Skeletal muscle tissue (tissue), 4 donors: Measurements from ENCODE around the gene NLK. TPM values are rescaled to one million over a fixed set of nuclear protein-coding genes. Genes with fewer than 3 reads are reported as not detected.
"Not testable (repeated sequence)": the region's sequence is repeated elsewhere in the genome, so short reads cannot be mapped to it uniquely, and the experiment has no call there.

ENCODE experiments used
- H3K27ac ChIP-seq: one replicate; pipeline ENCODE4 v1.7.0; 2013; ENCODE audit warnings: mild to moderate bottlenecking, low read depth, low read length, inconsistent platforms
- H3K27me3 ChIP-seq, 3 donors: one replicate each; pipeline ENCODE4 v1.7.0; 2013; ENCODE audit warnings: low read length in 3 of 3; ENCODE audit not compliant: control insufficient read depth in 3 of 3, insufficient read depth in 3 of 3
- H3K36me3 ChIP-seq, 3 donors: one replicate each; pipeline ENCODE4 v1.7.0; 2013; ENCODE audit warnings: low read length in 3 of 3; ENCODE audit not compliant: control insufficient read depth in 3 of 3, insufficient read depth in 3 of 3
- H3K4me1 ChIP-seq, 3 donors: one replicate each; pipeline ENCODE4 v1.7.0; 2013; ENCODE audit warnings: low read length in 3 of 3, mild to moderate bottlenecking in 3 of 3; ENCODE audit not compliant: control insufficient read depth in 3 of 3, insufficient read depth in 3 of 3
- H3K4me3 ChIP-seq, 3 donors: one replicate each; pipeline ENCODE4 v1.7.0; 2013; ENCODE audit warnings: low read length in 3 of 3
- H3K9ac ChIP-seq, 3 donors: one replicate each; pipeline ENCODE4 v1.7.0; 2013; ENCODE audit warnings: low read length in 3 of 3, mild to moderate bottlenecking in 3 of 3, moderate library complexity in 2 of 3, low read depth in 1 of 3
- H3K9me3 ChIP-seq, 3 donors: one replicate each; pipeline ENCODE4 v1.7.0; 2013; ENCODE audit warnings: low read length in 3 of 3; ENCODE audit not compliant: control insufficient read depth in 3 of 3
- total RNA-seq: library from RNA; depleted of rRNA; stranded (reverse); fragments of >200 nt; gene quantifications from one replicate; pipeline ENCODE4 v1.2.3, GENCODE V29; 2014
- donor health status: Osteomylitis.

Gene NLK
- total RNA-seq, 1 donor from 2014 or later = 14.6 TPM

DNA sequence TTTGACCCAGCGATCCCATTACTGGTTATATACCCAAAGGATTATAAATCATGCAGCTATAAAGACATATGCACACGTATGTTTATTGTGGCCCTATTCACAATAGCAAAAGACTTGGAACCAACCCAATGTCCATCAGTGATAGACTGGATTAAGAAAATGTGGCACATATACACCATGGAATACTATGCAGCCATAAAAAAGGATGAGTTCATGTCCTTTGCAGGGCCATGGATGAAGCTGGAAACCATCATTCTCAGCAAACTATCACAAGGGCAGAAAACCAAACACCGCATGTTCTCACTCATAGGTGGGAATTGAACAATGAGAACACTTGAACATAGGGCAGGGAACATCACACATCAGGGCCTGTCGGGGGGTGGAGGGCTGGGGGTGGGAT is 112.9 kb downstream of the NLK start:
- not testable (repeated sequence) for H3K27me3 ChIP-seq

GRCh38 chr17:28159004-28159403 is 116.5 kb downstream of the NLK start:
- Histone ChIP-seq H3K4me3 (no peak overlapping the region), H3K27ac (no peak overlapping the region), H3K4me1 (no peaks in the 10 kb centered on the region), H3K9ac (no peak overlapping the region), H3K9me3 (no peaks in the 10 kb centered on the region), H3K27me3 (no peaks in the 10 kb centered on the region), H3K36me3 (no peaks in the 10 kb centered on the region)

More for the DNA sequence above, 112.9 kb downstream of the NLK start:
- not testable (repeated sequence) for H3K4me3 ChIP-seq, H3K4me1 ChIP-seq, H3K27ac ChIP-seq, H3K9me3 ChIP-seq, H3K36me3 ChIP-seq, H3K9ac ChIP-seq

DNA sequence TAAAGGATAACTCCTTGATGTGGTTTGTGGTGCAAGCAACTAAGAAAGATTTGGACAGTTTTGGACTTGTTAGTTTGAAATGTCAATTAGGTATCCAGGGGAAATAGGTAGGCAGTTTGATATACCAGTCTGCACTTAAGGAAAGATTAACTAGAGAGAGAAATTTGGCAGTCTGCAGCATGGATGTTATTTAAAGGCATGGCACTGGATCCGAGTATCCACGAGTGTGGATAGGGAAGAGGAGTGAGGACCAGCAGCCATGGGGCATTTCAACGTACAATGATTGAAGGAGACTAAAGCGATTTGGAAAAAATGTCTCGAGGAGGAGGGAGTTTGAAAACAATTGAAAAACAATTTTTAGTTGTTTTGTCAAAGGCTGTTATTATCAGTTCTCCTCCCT is 117.4 kb downstream of the NLK start:
- Histone ChIP-seq H3K27me3 (no peaks in the 10 kb centered on the region), H3K27ac (no peak overlapping the region), H3K36me3 (no peaks in the 10 kb centered on the region), H3K4me1 (no peaks in the 10 kb centered on the region), H3K4me3 (no peak overlapping the region), H3K9ac (no peak overlapping the region), H3K9me3 (no peaks in the 10 kb centered on the region)

DNA sequence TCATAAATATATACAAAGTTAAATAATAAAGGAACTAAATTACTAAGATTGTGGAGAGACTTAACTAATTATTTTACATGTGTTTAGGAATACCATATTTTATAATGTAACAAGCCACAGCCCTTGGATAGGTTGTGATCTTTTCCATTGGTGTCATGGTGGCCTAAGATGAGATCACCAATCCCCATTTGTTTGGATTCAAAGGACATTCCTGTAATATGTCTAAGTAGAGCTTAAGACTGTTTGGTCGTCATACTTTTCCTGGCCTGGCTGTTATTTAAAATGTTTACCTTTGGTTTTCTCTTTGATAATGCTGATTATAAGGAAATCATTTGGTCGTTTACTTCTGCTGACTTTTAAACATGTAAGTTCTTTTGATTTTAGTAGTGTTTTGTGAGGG is 118.1 kb downstream of the NLK start:
- H3K9me3 ChIP-seq = no peaks in the 10 kb centered on the region

GRCh38 chr17:28161311-28161710 is 118.8 kb downstream of the NLK start:
- Histone ChIP-seq H3K4me1 (no peaks in the 10 kb centered on the region), H3K9ac (no peak overlapping the region), H3K4me3 (no peak overlapping the region), H3K27ac (no peak overlapping the region), H3K36me3 (no peaks in the 10 kb centered on the region), H3K27me3 (no peaks in the 10 kb centered on the region), H3K9me3 (no peaks in the 10 kb centered on the region)

More for the DNA sequence above, 118.1 kb downstream of the NLK start:
- Histone ChIP-seq H3K27me3 (no peaks in the 10 kb centered on the region), H3K36me3 (no peaks in the 10 kb centered on the region), H3K27ac (no peak overlapping the region), H3K4me3 (no peak overlapping the region), H3K9ac (no peak overlapping the region), H3K4me1 (no peaks in the 10 kb centered on the region)

- Histone ChIP-seq H3K9ac (no peak overlapping the region), H3K9me3 (no peaks in the 10 kb centered on the region), H3K4me1 (no peaks in the 10 kb centered on the region), H3K36me3 (peaks cover 0 to 5% (median 2%) of the 10 kb centered on the region in 3 donors), H3K27ac (no peak overlapping the region), H3K27me3 (no peaks in the 10 kb centered on the region), H3K4me3 (no peak overlapping the region)
These were observed 124.0 kb downstream of the NLK start for GRCh38 chr17:28166478-28166877.

- Histone ChIP-seq H3K27me3 (no peaks in the 10 kb centered on the region), H3K4me3 (no peak overlapping the region), H3K27ac (no peak overlapping the region), H3K9me3 (no peaks in the 10 kb centered on the region), H3K9ac (no peak overlapping the region), H3K36me3 (peaks cover 2 to 8% (median 3%) of the 10 kb centered on the region in 3 donors), H3K4me1 (no peaks in the 10 kb centered on the region)
These were observed 127.3 kb downstream of the NLK start for GRCh38 chr17:28169621-28170349.

- Histone ChIP-seq H3K36me3 (peaks cover 2 to 8% (median 3%) of the 10 kb centered on the region in 3 donors), H3K27ac (no peak overlapping the region), H3K9ac (no peak overlapping the region), H3K4me3 (no peak overlapping the region), H3K9me3 (no peaks in the 10 kb centered on the region), H3K4me1 (no peaks in the 10 kb centered on the region), H3K27me3 (no peaks in the 10 kb centered on the region)
These were observed 128.3 kb downstream of the NLK start for GRCh38 chr17:28170771-28171170.

- Histone ChIP-seq H3K9ac (no peak overlapping the region), H3K27ac (no peak overlapping the region), H3K36me3 (peaks cover 2 to 8% (median 3%) of the 10 kb centered on the region in 3 donors), H3K4me3 (no peak overlapping the region), H3K4me1 (no peaks in the 10 kb centered on the region), H3K9me3 (no peaks in the 10 kb centered on the region), H3K27me3 (no peaks in the 10 kb centered on the region)
These were observed 130.6 kb downstream of the NLK start for GRCh38 chr17:28173031-28173561.

DNA sequence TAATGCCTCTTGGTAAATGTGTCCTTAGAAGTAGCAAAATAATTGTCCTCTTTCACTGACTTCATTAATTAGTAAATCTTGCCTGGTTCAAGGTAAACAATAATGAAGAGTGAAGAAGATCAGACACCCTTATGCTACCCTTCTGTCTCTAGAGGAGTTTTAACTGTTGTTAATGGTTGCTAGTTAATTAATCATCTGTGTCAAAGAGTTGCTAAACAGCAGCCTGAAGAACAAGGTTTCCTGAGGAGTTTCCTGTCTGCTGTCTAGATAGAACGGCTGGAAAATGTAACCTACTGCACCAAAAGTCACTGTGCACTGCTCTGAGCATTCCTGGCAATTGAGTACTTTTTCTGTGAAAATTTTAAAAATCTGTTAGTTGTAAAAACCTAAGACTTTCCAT is 131.3 kb downstream of the NLK start:
- no peaks in the 10 kb centered on the region for H3K27me3 ChIP-seq
- H3K4me1 ChIP-seq = no peaks in the 10 kb centered on the region
- H3K36me3 ChIP-seq = peaks cover 0 to 5% (median 3%) of the 10 kb centered on the region in 3 donors
- no peaks in the 10 kb centered on the region for H3K9me3 ChIP-seq
- H3K4me3 ChIP-seq = no peak overlapping the region
- H3K27ac ChIP-seq = no peak overlapping the region
- H3K9ac ChIP-seq = no peak overlapping the region
